GM18526 (cell line): ENCODE measurements around the gene KLC1.

ENCODE experiments used
- POLR2A ChIP-seq: IDR thresholded peaks from 3 replicates; pipeline ENCODE4 v1.6.1; 2011; ENCODE audit not compliant: insufficient read length; ENCODE audit errors: extremely low read depth

KLC1 gene

DNA sequence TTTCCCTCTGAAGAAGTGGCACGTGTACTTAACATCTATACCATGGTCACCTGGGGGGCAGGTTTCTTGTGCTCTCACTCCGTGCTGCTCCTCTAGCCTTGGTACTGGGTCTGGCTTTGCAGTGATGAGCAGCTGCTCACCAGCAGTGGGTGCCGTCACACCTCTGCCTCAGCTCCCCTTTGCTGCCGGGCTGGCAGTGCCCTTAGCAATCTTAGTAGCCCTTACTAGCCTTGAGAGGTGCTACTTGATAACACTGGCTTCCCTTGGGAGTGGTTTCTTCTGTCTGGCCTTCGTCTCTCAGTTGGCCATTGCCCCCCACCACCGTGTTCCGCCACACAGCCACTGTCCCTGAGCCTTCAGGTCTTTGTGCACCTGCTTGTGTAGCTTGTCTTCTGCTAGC is 22.6 kb downstream of the KLC1 start:
- no peak for TF ChIP-seq POLR2A

DNA sequence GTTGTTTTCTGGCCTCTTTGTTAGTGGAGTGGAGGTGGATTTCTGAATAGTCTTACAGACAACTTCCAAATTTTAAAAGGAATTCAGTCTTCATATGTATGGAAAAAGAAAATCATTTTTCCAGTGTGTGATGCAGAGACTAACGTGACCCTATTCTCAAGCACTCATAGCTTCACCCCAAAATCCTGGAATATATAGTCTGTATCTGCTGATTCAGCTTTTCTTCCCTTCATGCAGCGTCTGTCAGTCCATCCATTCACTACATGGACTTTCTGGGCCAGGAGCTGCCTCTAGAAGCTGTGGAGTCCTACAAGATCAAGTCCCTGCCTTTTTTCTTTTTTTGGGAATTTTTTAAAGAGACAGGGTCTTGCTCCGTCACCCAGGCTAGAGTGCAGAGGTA is 23.8 kb downstream of the KLC1 start:
- TF ChIP-seq POLR2A, result no peak

DNA sequence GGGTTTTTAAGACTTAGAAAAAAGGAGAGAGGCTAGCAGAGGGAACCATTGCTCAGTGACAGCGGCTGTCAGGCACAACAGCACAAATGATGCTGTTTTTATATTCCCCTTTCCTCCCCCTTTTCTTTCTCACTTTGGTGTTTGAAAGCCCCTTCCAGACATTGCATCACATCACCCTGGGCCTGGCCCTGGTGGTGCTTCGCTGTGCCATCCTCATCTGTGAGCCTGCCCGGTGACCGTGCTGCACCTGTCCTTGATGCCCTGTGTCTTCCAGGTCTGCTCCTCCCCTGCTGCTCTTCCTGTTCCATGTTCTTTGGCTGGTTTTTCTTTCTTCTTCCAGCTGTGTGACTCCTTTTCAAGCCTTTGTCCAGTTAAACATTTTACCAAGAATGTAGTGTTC is 24.8 kb downstream of the KLC1 start:
- no peak for TF ChIP-seq POLR2A

DNA sequence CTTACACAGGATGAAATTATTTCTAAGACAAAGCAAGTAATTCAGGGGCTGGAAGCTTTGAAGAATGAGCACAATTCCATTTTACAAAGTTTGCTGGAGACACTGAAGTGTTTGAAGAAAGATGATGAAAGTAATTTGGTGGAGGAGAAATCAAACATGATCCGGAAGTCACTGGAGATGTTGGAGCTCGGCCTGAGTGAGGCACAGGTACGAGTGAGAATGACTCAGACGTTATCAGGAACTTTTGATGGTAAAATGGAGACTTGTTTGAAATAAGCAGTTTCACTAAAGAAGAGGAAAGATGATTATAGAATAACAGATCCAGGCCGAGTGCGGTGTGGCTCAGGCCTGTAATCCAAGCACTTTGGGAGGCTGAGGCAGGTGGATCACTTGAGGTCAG is 25.6 kb downstream of the KLC1 start:
- no peak for TF ChIP-seq POLR2A

DNA sequence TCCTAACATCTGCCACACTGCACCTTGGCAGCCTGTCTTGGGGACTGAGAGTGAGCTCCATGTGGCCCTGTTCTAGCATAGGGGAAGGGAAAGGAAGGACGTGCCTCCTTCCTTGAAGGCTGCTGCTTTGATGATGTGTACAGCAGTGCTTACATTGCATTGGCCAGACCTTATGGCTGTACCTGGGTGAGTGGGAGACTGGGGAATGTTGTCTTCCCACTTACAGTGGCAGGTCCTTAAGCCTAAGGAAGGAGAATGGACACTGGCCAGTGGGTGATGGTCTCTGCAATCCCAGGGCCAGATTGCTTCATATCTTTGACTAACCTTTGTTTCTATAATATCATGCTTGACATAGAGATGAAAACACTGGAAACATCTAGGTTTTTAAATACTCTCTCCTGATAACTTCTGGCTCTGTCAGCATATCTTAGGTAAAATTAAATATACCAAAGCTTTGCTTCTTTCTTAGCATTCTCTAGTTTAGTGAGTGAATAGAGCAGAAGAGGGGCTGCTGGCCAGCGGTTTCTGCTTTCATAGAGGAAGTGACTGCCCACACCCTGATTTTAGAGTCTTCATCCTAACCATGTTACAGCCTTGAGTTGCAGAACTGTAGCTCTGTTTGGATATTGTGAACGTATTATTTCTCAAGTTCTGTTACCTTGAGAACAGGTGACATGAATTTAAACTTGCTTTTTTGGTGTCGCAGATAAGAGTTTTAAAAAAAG is 27.2 kb downstream of the KLC1 start:
- TF ChIP-seq POLR2A, result no peak

DNA sequence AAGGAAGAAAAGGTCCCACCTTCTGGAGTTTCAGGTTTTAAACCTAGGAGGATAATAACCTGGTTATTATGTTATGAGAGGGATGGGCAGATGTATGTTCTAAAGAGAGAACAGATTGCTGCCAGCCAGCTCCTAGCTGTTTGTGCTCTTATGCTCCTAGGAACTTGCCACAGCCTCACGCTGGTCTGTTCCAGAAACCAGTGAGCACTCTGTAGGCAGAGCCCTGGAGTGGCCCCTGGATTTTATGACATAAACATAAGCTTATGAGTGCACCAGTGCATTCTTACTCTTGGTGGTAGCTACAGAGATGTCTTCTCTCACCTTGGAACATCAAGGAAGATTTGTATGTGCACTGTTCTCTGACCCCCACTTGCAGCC is 27.7 kb downstream of the KLC1 start:
- no peak for TF ChIP-seq POLR2A

DNA sequence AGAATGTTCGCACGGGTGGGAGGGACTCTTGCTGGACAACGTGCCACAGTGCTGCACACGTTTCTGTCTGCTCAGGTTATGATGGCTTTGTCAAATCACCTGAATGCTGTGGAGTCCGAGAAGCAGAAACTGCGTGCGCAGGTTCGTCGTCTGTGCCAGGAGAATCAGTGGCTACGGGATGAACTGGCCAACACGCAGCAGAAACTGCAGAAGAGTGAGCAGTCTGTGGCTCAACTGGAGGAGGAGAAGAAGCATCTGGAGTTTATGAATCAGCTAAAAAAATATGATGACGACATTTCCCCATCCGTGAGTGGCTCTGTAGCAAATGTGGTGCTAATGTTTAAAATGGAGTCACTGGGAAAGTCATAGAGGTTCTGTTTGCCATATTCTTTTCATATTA is 28.5 kb downstream of the KLC1 start:
- TF ChIP-seq POLR2A, result no peak

DNA sequence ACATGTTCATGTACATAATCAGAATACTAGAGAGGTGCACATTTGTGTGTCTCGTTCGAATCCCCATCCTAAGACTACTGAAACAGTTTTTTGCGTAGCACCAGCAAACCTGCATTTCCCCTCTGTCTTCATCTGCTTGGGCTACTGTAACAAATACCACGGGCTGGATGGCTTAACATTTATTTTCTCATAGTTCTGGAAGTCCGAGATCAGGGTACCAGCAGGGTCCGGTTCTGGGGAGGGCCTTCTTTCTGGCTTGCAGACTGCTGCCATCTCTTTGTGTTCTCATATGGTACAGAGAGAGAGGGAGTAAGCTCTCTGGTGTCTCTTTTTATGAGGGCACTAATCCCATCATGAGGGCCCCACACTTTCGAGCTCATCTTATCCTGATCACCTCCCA is 30.6 kb downstream of the KLC1 start:
- TF ChIP-seq POLR2A, result no peak

DNA sequence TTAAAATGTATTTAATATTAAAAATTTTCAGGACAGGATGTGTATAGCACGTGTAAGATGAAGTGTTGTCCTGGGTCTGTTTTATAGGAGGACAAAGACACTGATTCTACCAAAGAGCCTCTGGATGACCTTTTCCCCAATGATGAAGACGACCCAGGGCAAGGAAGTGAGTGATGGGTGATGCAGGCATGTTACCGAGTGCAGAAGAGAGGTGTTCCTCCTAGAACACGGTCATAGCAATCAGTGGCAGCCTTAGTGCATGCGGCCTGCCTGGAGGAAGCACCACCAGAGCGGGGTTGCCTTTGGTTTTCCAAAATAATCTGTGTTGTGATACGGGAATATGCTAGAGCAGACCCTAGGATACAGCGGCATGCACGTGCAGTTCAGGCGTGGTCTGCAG is 33.0 kb downstream of the KLC1 start:
- no peak for TF ChIP-seq POLR2A

DNA sequence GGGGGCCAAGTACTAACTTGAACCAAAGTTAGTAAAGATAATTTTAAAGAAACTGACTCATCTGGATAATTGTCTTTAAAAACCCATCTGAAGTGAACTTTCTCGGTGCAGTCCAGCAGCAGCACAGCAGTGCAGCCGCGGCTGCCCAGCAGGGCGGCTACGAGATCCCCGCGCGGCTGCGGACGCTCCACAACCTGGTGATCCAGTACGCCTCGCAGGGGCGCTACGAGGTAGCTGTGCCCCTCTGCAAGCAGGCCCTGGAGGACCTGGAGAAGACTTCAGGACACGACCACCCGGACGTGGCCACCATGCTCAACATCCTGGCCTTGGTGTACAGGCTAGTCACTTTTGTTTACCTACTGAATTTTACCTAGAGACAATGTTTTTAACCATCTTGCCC is 33.6 kb downstream of the KLC1 start:
- TF ChIP-seq POLR2A, result no peak

DNA sequence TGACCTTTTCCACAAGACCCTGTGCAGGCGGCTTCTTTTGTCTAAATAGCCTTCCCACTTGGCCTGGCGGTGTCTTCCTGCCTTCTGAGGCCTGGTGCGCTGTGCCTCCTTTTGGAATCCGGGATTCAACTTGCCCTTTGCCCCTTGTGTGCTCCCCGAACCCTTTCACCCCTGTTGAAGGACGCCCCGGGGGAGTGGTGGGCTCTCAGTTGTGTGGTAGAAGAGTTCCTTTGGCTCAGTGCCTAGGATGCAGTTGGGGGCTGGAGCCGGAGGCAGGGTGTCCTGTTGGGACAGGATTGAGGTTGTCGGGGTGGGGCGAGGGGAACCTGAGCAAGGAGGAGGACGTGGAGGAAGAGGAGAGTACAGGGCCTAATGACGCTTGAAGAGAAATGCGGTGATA is 34.5 kb downstream of the KLC1 start:
- no peak for TF ChIP-seq POLR2A

DNA sequence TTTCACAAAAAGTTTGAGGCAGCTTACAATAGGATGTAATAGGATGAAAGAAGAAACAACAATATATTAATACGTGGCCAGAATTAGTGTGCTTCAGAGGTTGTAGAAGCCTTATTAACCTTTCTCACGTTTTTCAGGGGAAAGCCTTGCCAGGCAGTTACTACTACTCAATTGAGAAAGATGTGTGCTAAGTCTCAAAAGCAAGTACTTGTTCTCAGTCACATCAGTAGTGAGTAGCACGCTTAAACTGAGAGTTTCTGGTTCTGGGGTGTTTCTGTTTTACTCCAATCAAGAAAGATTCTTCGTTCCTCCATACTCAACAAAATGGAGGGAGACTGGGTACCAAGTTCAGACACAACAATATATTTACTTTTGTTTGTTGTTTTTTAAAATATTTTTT is 38.7 kb downstream of the KLC1 start:
- no peak for TF ChIP-seq POLR2A

DNA sequence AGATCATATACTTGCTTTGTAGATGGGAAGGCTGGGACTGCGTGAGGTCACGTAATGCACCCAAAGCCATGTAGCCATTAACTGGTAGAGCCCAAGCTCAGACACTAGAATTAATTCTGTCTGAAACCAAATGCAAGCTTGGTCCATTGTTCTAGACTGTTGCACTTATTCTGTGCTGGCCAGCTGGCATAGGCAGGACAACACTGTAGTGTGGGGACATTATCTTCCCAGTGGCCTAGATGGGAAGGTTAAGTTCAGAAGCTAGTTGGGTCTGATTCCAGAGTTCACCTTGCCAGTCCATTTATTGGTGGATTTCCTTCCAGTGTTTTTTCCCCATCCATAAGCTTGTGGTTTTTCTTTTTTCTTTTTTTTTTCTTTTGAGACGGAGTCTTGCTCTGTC is 39.1 kb downstream of the KLC1 start:
- TF ChIP-seq POLR2A, result no peak

DNA sequence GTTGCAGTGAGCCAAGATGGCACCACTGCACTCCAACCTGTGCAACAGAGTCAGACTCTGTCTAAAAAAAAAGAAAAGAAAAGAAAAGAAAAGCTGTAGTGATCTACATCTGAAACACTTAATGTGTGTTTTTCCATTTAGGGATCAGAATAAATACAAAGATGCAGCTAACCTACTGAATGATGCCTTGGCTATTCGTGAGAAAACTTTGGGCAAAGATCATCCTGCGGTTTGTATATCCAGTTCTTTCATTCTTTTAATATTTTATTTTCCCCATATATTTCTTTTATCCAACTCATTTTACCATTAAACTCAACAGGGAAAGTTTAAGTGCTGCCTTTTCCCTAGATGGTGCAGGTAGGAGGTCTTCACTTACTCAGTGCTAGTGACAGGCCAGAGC is 40.4 kb downstream of the KLC1 start:
- no peak for TF ChIP-seq POLR2A

DNA sequence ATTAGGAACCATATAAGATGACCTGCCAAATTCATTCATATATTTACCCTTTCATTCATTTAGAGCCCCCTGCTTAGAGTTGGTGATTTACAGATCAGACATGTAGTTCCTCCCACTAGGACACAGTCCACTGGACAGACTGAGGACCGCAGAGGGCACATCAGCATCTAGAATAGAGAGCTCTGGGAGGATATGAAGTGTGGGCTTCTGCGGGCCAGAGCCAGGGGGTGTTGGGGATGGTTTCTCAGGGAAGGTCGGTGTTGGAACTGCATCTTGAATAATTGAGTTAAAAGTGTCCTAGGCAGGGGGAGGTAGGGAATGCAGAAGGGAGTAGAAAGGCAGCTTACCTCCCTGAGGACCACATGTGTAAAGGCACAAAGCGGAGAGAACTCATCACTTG is 42.9 kb downstream of the KLC1 start:
- no peak for TF ChIP-seq POLR2A

DNA sequence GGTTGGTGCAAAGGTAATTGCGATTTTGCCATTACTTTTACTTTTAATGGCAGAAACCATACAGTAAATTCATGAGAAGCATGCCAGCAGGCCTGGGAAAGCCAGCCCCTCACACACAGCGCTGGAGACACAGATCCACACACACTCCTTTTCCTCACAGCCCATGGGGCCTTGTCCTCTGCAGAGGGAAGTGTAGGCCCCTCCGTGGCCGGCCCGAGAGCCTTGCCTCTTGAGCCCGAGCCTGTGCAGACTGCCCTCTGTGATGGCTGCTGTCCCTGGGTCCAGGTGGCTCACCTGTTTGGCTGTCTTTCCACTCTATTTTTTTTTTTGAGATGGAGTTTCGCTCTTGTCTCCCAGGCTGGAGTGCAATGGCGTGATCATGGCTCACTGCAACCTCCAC is 46.9 kb downstream of the KLC1 start:
- TF ChIP-seq POLR2A, result no peak

DNA sequence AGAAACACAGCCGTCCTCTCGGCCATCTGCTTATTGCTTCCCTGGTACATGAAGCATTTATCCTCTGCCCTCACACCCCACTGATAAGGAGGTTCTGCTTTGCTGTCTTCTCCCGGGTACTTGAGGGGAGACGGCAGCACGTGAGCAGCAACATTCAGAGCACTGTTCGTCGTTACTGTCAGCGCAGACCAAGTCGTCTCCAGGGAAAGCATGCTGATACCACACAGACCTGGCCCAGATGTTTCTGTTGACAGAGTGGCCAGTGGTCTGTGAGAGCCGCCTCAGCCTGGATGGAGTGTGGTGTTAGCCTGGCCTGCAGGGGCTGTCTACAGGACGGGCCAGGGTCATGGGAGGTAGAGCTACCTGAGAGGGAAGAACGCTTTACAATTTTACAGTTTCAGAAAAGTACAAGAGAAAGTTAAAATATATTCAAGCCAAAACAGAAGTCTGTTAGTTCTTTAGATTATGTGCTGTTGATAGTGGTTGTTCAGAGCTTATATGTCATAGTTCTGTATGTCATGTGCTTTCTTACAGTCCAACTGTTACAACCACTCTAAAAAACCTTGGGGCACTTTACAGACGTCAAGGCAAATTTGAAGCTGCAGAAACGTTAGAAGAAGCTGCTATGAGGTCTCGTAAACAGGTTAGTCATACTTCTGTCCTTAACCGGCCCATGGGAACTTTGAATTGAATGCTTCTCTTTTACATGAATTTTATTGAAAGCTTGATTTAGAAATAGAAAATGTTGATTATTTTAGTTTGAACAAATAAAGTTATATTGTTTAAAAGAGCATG is 48.1 kb downstream of the KLC1 start:
- TF ChIP-seq POLR2A, result no peak
